ENCODE measurements around the gene NEB.
"Not testable (repeated sequence)": the region's sequence is repeated elsewhere in the genome, so short reads cannot be mapped to it uniquely, and the experiment has no call there.

The NEB gene

GRCh38 chr2:151698134-151698533, 36.1 kb downstream of the NEB start:
- not testable (repeated sequence) for DNase-seq (ENCODE audit: low read depth in 3 of 3, low spot score in 1 of 3)

- DNase-seq (ENCODE audit: low read depth in 3 of 3, low spot score in 1 of 3) = no peak
Observed at GRCh38 chr2:151695778-151696177, 38.5 kb downstream of the NEB start.

GRCh38 chr2:151691631-151692030, 42.6 kb downstream of the NEB start:
- no peak for DNase-seq (ENCODE audit: low read depth in 3 of 3, low spot score in 1 of 3)

GRCh38 chr2:151688719-151689118, 45.6 kb downstream of the NEB start:
- DNase-seq (ENCODE audit: low read depth in 3 of 3, low spot score in 1 of 3) = no peak

- no peak for DNase-seq (ENCODE audit: low read depth in 3 of 3, low spot score in 1 of 3)
Observed at GRCh38 chr2:151682459-151683003, 51.7 kb downstream of the NEB start.

GRCh38 chr2:151681051-151681450, 53.2 kb downstream of the NEB start:
- DNase-seq (ENCODE audit: low read depth in 3 of 3, low spot score in 1 of 3) = no peak

- DNase-seq (ENCODE audit: low read depth in 3 of 3, low spot score in 1 of 3) = no peak
Observed at GRCh38 chr2:151679994-151680393, 54.3 kb downstream of the NEB start.

GRCh38 chr2:151678849-151679248, 55.4 kb downstream of the NEB start:
- DNase-seq (ENCODE audit: low read depth in 3 of 3, low spot score in 1 of 3) = no peak

- no peak for DNase-seq (ENCODE audit: low read depth in 3 of 3, low spot score in 1 of 3)
Observed at GRCh38 chr2:151673016-151673415, 61.3 kb downstream of the NEB start.

GRCh38 chr2:151672277-151672676, 62.0 kb downstream of the NEB start:
- no peak for DNase-seq (ENCODE audit: low read depth in 3 of 3, low spot score in 1 of 3)

GRCh38 chr2:151670846-151671597, 63.3 kb downstream of the NEB start:
- no peak for DNase-seq (ENCODE audit: low read depth in 3 of 3, low spot score in 1 of 3)

- no peak for DNase-seq (ENCODE audit: low read depth in 3 of 3, low spot score in 1 of 3)
Observed at GRCh38 chr2:151670346-151670745, 63.9 kb downstream of the NEB start.

- no peak for DNase-seq (ENCODE audit: low read depth in 3 of 3, low spot score in 1 of 3)
Observed at GRCh38 chr2:151669585-151670081, 64.6 kb downstream of the NEB start.

GRCh38 chr2:151668737-151669136, 65.5 kb downstream of the NEB start:
- DNase-seq (ENCODE audit: low read depth in 3 of 3, low spot score in 1 of 3) = no peak

GRCh38 chr2:151665959-151666358, 68.3 kb downstream of the NEB start:
- DNase-seq (ENCODE audit: low read depth in 3 of 3, low spot score in 1 of 3) = no peak

- DNase-seq (ENCODE audit: low read depth in 3 of 3, low spot score in 1 of 3) = no peak
Observed at GRCh38 chr2:151664520-151664919, 69.8 kb downstream of the NEB start.

- DNase-seq (ENCODE audit: low read depth in 3 of 3, low spot score in 1 of 3) = no peak
Observed at GRCh38 chr2:151661625-151662024, 72.7 kb downstream of the NEB start.

GRCh38 chr2:151658081-151658480, 76.2 kb downstream of the NEB start:
- DNase-seq (ENCODE audit: low read depth in 3 of 3, low spot score in 1 of 3) = no peak

GRCh38 chr2:151657667-151658076, 76.6 kb downstream of the NEB start:
- DNase-seq (ENCODE audit: low read depth in 3 of 3, low spot score in 1 of 3) = no peak

- no peak for DNase-seq (ENCODE audit: low read depth in 3 of 3, low spot score in 1 of 3)
Observed at GRCh38 chr2:151655663-151656398, 78.4 kb downstream of the NEB start.

GRCh38 chr2:151654891-151655290, 79.4 kb downstream of the NEB start:
- DNase-seq (ENCODE audit: low read depth in 3 of 3, low spot score in 1 of 3) = no peak

GRCh38 chr2:151654085-151654484, 80.2 kb downstream of the NEB start:
- no peak for DNase-seq (ENCODE audit: low read depth in 3 of 3, low spot score in 1 of 3)

Data from stimulated activated CD4-positive, alpha-beta T cell treated with anti-CD3 and anti-CD28 coated beads, TNF-alpha, amount 100 ng/mL, for 1 hour (primary cell).